ENCODE measurements around the gene ARHGEF4.

Gene ARHGEF4

DNA sequence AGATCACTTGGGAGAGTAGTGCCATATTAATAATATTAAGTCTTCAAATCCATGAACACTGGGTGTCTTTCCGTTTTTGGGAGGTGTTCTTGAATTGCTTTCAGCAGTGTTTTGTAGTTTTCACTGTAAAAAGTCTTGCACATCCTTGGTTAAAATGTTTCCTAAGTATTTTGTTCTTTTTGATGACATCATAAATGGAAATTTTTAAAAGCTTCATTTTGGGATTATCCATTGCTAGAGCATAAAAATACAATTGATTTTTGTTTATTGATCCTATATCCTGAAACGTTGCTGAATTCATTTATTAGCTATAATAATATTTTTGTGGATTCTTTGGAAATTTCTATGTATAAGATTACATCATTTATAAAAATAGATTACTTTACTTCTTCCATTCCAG, 96.8 kb downstream of the ARHGEF4 start:
- H3K4me3 ChIP-seq (ENCODE audit: low read length), result no peak overlapping the region
- TF ChIP-seq ZNF274 (IDR thresholded peaks at IDR 0.05; ENCODE audit: low read depth, low read length), result no peak

DNA sequence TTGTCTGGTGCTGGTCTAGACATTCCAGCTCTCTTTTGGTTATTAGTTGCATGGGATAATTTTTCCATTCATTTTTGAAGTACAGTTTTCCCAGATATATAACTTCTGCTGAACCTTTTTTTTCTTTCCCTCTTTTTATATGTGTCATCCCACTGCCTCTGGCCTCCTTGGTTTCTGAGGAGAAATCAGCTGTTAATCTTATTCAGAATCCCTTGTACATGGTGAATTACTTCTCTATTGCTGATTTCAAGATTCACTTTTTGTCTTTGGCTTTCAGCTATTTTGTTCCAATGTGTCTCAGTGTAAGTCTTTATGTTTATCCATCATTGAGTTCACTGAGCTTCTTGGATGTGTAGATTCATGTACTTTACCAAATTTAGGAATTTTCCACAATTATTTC, 99.7 kb downstream of the ARHGEF4 start:
- no peak overlapping the region for H3K4me3 ChIP-seq (ENCODE audit: low read length)
- no peak for TF ChIP-seq ZNF274 (IDR thresholded peaks at IDR 0.05; ENCODE audit: low read depth, low read length)

DNA sequence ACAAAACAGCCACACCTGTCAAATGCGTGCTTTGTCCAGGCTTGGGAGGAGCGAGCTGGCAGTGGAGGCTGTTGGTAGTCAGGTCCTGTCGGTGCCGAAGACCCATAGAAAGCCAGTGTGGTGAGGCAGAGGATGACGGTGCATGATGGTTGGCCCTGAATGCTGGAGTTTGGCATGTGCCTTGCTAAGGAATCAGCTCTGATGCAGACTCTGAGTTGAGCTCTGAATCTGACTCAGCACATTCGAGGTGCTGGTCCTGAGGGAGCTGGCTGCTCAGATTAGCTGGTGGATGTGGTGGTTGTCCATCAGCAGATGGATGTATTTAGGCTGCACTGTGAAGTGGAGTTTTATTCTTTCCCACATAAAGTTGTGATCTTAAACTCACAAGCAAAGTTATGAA, 111.3 kb downstream of the ARHGEF4 start:
- no peak overlapping the region for H3K4me3 ChIP-seq (ENCODE audit: low read length)
- no peak for TF ChIP-seq ZNF274 (IDR thresholded peaks at IDR 0.05; ENCODE audit: low read depth, low read length)

DNA sequence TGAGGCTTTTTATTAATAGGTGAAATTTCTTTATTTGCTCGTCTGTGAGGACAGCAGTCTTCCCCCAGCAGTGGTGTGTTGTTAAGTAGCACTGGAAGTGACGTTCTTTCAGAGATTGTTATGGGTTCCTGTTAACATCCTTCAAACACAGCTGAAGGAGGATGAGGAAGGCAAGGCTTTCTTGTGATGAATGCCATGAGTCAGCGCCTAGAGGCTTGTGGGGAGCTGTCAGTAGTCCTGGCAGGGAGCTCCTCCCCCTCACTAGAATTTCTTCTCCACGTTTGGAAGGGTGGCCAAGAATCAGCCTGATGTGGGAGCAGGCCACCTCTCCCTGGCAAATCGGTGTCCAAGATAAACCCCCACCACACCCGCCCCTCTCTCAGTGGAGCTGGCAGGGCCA, 113.2 kb downstream of the ARHGEF4 start:
- TF ChIP-seq ZNF274 (IDR thresholded peaks at IDR 0.05; ENCODE audit: low read depth, low read length), result no peak
- H3K4me3 ChIP-seq (ENCODE audit: low read length), result no peak overlapping the region

DNA sequence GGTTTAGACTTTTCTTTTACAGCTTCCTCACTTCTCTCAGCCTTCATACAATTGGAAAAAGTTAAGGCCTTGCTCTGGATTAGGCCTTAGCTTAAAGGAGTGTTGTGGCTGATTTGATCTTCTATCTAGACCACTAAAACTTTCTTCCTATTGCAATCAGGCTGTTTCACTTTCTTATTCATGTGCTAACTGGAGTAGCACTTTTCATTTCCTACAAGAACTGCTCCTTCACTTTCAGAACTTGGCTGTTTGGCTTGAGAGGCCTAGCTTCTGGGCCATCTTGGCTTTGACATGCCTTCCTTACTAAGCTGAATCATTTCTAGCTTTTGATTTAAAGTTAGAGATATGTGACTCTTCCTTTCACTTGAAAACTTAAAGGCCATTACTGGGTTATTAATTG, 114.3 kb downstream of the ARHGEF4 start:
- no peak for TF ChIP-seq ZNF274 (IDR thresholded peaks at IDR 0.05; ENCODE audit: low read depth, low read length)

DNA sequence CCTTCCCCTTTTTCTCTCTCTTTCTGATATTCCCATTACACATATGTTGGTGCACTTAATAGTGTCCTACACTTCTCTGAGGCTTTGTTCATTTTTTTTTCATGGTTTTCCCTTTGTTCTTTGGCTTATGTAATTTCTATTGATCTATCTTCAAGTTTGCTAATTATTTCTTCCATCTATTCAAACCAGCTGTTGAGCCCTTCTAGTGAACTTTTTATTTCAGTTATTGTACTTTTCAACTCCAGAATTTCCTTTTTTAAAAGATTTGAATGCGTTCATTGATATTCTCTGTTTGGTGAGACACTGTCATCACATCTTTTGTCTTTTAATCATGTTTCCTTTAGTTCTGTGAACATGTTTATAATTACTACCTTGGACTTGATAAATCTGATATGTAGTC, 118.2 kb downstream of the ARHGEF4 start:
- no peak overlapping the region for H3K4me3 ChIP-seq (ENCODE audit: low read length)
- no peak for TF ChIP-seq ZNF274 (IDR thresholded peaks at IDR 0.05; ENCODE audit: low read depth, low read length)

More for the DNA sequence above, 114.3 kb downstream of the ARHGEF4 start:
- no peak overlapping the region for H3K4me3 ChIP-seq (ENCODE audit: low read length)

DNA sequence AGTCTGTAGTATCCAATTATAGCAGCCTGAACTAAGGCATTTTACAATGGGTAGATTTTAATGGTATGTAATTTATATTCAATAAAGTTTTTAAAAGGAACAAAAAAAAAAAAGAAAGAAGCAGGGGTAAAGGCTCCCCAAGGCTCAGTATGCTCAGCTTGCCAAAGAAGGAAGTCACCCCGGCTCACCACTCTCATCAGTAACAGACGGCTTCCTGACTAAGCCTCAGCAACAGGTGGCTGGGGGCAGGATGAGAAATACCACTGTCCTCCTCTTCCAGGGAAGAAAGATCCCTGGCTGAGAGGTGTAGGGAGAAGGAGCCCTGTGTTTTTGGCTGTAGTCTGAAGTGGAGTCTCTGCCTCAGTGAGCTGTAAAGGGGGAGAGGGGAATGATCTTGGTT, 121.2 kb downstream of the ARHGEF4 start:
- TF ChIP-seq ZNF274 (IDR thresholded peaks at IDR 0.05; ENCODE audit: low read depth, low read length), result no peak
- H3K4me3 ChIP-seq (ENCODE audit: low read length), result no peak overlapping the region

DNA sequence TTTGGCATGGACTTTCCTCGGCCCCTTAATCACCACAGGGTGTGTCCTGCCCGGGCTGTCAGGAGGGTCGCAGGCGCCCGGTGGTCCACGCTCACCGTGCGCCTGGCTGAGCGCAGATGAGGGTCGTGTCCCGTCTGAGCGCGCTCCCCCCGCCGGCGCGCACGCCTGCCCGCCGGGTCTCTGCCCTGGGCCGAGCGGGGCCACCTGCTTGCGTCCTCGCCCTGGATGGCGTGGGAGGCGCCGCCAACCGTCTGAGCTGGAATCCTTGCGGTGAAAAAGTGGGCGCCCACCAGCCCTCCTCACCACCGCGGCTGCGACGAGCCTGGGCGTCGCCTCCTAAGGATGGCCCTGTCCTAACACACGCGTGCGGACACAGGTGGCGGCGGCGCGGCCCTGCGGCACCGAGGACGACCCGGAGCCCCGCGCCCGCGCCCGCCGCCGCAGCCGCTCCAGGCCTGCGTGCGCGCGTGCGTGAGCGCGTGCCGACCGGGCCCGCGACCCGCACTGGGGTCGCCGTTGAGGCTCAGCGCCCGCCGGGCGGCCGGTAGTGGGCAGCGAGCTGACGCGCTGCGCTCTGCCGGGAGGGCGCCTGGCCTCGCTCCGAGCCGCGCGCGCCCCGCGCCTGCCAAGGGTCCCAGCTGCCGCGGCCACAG, 126.6 kb downstream of the ARHGEF4 start:
- TF ChIP-seq ZNF274 (IDR thresholded peaks at IDR 0.05; ENCODE audit: low read depth, low read length), result no peak
- H3K4me3 ChIP-seq (ENCODE audit: low read length), result no peak overlapping the region

DNA sequence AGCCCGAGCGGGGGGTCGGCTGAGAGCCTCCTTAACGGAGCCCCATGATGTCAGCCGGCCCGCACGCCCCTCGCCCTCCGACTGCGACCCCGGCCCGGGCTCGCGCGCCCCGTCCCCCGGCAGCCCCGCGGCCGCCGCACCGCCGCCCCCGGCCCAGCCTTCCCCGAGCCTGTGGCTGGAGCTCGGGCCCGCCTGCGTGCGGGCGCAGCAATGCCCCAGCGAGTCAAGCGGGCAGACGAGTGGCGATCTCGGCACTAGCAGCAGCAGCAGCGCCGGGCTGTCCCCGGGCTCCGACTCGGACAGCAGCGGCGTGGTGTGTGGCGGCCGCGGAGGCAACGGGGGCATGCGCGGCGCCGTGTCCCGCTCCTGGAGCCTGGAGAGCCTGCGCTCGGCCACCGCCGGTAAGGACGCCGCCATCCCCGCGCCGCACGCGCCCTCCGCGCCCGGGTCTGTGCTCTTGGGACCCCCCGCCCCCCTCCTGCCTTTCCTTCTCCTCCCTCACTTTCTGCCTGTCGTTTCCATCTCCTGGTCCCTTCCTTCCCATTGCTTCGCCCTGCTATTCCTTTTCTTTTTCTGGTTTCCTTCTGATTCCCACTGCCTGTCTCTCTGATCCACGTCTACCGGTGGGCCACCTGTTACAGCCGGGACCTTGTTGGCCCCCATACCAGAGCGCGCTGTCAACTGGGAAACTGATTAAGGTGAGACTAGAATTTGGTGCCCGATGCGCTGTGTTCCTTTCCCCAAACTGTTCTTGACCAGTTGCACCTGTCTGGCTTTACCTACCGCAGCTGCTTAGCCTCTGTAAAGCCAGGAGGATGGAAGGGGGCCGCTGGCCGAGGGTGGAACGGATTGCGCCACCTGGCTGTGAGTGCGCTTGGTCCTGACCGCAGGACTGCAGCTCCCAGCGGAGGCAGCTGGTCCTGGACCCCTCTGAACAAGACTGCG, 127.4 kb downstream of the ARHGEF4 start:
- no peak for TF ChIP-seq ZNF274 (IDR thresholded peaks at IDR 0.05; ENCODE audit: low read depth, low read length)
- H3K4me3 ChIP-seq (ENCODE audit: low read length), result no peak overlapping the region

DNA sequence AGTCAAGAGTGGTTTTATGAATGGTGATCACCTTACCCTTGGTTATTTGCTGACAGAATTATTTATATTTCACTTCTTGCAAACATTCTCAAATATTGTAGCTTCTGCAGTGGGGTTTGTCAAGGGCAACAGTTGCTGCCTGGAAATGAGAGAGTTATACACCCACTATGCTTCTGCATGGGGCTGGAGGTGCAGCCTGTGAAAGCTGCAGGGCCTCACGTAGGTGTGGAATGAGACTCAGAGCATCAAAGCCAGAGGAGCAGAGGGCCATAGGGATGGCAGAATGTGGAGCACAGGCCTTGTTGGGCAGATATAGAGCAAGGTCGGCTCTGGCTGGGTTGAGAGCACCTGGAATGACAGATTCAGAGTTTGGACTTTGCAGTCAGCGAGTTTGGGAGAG, 128.2 kb downstream of the ARHGEF4 start:
- TF ChIP-seq ZNF274 (IDR thresholded peaks at IDR 0.05; ENCODE audit: low read depth, low read length), result no peak
- H3K4me3 ChIP-seq (ENCODE audit: low read length), result no peak overlapping the region

DNA sequence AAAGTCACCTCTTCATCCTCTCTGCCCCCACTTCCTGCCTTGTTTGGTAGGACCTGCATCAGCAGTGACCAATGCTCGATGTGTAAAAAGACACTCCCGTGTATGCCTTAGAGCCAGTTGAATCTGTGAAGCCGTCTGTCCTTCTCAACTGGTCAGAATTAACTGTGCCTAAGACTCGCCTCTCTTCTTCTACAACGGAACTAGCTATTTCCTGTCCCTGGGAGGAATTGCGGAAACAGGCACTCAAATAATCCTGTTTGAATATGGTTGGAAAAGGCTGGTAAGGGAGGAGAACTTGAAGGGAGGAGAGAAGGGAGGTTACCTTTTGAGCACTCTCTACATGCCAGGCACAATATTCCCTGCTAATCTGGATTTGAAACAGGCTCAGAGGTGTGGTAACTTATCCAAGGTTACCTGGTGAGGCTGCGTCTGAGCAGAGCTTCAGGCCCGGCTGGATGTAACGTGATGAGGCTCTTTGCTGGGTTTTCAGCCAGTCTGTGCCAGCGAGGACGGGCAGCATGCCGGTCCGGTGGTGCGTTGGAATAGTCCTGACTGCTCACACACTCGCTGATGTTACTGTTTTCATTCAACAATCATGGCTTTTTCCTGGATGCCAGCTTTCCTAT, 129.5 kb downstream of the ARHGEF4 start:
- no peak overlapping the region for H3K4me3 ChIP-seq (ENCODE audit: low read length)
- no peak for TF ChIP-seq ZNF274 (IDR thresholded peaks at IDR 0.05; ENCODE audit: low read depth, low read length)

DNA sequence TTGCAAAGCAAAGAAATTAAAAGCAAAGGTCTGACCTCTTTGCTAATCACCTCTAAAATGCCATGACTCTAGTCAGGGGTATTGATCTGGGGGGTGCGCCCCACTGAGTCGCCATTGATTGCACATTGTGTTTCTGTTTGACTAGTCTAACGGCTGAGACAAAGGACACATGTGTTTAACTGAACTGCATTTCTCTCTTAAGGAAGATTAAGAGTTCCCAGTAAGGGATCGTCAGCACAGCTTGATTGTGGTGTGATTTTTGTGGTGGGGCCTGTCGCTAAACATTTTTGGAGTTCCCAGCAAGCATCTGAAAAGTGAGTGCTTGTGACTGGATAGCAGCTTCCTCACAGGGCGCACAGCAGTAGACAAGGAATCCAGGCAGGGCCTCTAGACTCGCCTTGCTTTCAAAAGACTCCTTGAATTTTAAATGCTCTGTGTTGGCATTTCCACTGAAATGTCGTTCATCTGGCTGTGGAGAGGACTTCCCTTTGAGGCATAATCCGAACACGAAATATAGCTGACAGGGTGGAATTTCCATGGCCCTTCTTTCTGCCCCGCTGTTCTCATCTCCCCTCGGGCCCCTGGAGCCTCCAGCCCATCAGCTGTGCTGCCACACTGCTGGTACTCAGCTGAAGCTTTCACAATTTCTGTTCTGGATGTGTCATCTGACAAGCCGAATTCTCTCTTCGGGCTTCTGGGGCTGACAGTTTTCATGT, 130.2 kb downstream of the ARHGEF4 start:
- no peak for TF ChIP-seq ZNF274 (IDR thresholded peaks at IDR 0.05; ENCODE audit: low read depth, low read length)
- no peak overlapping the region for H3K4me3 ChIP-seq (ENCODE audit: low read length)

DNA sequence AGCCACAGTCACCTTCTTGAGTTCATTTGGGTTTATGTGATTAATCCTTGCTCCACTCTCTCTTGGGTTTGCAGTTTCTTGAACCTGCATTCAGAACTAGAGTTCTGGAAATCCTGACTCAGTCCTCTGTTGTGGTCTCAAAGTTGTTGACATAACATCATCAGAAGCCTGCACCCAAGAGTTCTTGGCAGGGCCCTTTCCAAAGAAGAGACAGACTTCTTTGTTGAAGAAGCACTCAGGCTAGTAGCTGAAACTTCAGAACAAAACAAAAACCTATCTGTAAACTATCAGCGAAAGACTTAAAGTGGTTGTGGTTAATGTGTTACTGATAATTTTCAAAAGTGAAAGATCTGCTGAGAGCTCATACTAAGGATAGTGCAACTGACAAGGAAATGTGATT, 135.7 kb downstream of the ARHGEF4 start:
- no peak for TF ChIP-seq ZNF274 (IDR thresholded peaks at IDR 0.05; ENCODE audit: low read depth, low read length)
- no peak overlapping the region for H3K4me3 ChIP-seq (ENCODE audit: low read length)

DNA sequence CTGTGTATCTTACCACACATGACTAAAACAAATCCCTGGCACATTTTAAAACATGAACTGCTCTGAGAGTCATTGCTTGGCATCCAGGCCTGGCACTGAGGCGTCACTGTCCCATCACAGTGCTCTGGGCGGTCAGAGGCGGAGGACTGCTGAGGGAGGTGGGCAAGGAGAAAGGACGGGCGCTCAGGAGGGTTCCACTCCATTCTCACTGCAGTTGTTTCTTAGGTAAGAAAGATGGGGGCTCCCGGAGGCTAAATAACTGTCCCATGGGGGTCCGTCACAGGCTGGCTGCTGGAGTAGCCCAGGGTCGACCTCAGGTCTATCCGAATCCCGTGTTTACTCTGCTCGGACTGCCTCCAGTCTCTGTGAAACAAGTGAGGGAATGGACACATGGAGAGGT, 139.0 kb downstream of the ARHGEF4 start:
- H3K4me3 ChIP-seq (ENCODE audit: low read length), result no peak overlapping the region
- no peak for TF ChIP-seq ZNF274 (IDR thresholded peaks at IDR 0.05; ENCODE audit: low read depth, low read length)

Data from GM08714 (cell line).